EL (cell line): ENCODE results near the gene TPM3.
"Not testable (repeated sequence)": the region's sequence is repeated elsewhere in the genome, so short reads cannot be mapped to it uniquely, and the experiment has no call there.

Experiments
- DNase-seq: peaks from one replicate; pipeline ENCODE4 v3.0.0-alpha.2; 2016

The TPM3 gene

DNA sequence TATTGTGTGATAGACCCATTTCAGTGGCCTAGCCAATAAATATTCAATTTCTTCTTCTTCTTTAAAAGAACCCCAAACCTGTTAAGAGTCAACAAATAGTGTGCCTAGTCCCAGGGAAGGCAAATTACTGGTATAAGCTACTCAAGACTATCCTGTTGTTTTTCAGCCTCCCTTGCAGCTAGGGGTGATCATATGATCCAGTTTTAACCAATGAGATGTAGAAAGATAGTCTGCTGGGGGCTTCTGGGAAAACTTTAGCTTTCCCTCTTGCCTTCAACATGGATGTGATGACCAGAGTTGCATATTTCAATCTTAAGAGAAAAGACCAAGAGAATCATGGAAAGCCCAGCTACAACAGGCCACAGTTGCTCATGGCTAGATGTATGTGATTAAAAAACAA lies 32.3 kb downstream of the TPM3 start:
- DNase-seq = no peak

DNA sequence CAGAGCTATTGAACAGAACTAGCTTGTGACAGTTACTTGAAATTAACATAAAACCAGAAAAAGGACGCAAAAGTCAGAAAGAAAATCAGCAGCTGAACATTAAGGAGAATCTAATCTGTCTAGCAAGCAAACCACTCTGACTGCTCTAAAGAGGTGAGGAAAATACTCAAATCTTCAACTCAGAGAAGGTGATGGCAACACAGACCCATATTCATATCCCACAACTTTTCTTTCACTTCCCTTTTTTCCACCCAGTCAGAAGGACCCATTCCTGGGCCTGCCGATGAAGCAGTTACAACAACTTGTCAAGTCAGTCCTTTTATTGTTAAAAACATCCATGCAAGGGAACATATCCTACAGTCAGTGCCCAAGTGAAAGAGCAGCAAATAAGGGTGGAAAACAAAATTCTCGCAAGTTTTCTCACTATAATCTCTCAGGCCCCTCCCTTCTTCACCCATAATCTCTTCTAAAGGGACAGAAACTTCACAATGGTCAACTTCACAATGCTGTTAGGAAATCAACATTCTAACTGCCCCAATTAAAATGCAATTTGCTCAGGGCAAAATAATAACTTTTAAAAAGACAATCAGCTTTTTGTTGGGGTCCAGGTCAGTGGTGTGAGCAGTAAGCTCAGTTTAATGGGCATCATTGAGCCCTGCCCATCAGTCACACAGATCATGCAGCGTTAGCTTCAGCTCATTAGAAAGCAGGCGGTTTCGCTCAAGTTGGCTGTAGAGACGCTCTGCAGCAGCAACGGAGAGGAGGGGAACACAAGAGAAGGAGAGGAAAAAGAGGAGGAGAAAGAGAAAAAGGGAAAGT lies 33.4 kb downstream of the TPM3 start:
- no peak for DNase-seq

- DNase-seq = no peak
Measured at GRCh38 chr1:154157520-154158306, 34.2 kb downstream of the TPM3 start.

DNA sequence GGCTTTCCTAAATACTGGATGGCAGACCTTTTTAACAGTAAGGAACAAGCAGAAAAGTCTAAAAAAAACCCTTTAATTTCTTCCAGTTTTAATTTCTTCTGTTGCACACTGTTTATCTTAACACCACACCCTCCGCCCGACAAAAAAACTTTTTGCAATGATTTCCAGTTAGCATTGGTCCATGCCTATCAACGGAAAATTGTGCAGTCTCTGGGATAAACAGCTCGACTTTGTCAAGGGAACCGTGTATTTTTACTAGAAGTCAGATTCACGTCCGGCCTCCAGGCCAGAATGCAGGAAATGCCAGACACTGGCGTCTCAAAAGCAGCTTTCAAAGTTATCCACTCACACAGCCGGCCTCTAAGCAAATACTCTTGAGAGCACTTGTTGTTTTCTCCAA lies 36.6 kb downstream of the TPM3 start:
- no peak for DNase-seq

- no peak for DNase-seq
Measured at GRCh38 chr1:154154534-154155191, 37.2 kb downstream of the TPM3 start, which contains the start of gene NUP210L. Gene NUP210L (minus strand): TSS chr1:154155073.

DNA sequence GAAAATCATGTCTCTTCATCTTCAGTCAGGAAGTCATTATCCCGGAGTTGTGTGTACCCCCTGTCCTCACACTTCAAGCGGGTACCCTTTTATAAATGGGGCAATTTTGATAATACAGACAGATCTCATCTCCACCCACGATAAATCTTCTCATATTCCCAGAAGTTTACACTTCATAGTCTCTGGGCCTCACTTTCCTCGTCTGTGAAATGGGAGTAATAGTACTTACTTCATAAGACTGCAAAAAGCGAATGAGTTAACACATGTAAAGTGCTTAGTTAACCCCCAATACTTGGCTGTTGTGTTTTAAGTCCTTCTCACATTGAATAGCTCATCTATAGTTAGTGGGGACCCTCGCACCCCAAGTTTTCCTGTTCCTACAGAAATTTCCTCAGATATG lies 37.8 kb downstream of the TPM3 start:
- DNase-seq = no peak

GRCh38 chr1:154151311-154151710 lies 40.6 kb downstream of the TPM3 start:
- no peak for DNase-seq

- no peak for DNase-seq
Measured at GRCh38 chr1:154148807-154149206, 43.1 kb downstream of the TPM3 start.

GRCh38 chr1:154147505-154147904 lies 44.4 kb downstream of the TPM3 start:
- DNase-seq = not testable (repeated sequence)

- DNase-seq = no peak
Measured at GRCh38 chr1:154145986-154146385, 45.9 kb downstream of the TPM3 start.

GRCh38 chr1:154142358-154142757 lies 49.5 kb downstream of the TPM3 start:
- DNase-seq = no peak

DNA sequence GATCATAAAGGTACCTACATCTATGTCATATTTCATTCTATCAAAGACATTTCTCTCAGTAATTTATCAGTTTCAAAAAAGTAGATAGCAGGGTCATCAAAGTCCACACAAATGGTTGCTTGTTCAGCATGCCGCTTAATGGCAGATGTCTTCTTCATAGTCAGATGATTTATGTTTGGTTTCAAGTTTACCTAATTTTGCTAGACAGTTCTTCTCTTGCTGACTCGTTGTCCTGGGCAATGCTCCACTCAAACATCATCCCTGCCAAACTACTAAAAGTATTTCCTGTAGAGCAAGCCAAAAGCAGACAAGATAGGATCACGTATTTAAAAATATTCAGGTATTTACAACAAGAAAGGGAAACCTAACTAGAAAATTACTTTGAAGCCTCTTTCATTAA lies 50.7 kb downstream of the TPM3 start:
- no peak for DNase-seq

- no peak for DNase-seq
Measured at GRCh38 chr1:154137888-154138287, 54.0 kb downstream of the TPM3 start.

DNA sequence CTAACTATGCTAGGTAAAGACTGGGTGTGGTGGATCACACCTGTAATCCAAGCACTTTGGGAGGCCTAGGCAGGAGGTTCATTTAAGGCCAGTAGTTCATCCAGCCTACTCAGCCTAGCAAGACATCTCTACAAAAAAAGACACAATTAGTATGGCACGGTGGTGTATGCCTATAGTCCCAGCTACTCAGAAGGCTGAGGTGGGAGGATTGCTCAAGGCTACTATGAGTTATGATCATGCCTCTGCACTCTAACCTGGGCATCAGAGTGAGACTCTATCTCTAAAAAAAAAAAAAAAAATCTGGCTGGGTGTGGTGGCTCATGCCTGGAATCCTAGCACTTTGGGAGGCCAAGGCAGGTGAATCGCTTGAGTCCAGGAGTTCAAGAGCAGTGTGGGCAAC lies 58.6 kb downstream of the TPM3 start:
- no peak for DNase-seq

GRCh38 chr1:154129391-154129970 lies 62.4 kb downstream of the TPM3 start:
- peak; percentile 8 for DNase-seq

DNA sequence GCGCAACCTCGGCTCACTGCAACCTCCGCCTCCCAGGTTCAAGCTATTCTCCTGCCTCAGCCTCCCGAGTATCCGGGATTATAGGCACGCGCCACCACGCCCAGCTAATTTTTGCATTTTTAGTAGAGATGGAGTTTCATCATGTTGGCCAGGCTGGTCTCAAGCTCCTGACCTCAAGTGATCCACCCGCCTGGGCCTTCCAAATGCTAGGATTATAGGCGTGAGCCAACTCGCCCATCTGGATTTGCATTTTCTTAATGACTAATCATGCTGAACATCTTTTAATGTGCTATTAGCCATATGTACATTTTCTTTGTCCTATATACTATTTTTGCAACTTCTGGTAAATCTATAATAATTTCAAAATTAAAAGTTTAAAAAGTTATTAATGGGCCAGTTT lies 68.7 kb downstream of the TPM3 start:
- DNase-seq = not testable (repeated sequence)

GRCh38 chr1:154117642-154118041 lies 74.3 kb downstream of the TPM3 start:
- no peak for DNase-seq

DNA sequence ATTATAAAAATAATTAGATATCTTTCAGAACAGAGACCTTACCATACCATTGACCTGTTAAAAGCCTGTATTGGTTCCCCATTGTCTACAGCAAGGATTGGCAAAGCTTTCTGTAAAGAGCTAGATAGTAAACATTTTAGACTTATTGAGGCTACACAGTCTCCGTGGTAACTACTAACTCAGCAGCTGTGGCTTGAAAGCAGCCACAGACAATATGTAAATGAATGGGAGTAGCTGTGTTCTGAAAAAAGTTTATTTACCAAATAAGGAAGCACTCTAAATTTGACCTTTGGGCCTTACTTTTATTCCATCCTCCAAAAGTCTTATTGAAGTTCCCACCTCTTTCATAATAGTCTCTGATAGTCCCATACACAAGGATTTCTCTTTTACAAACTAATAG lies 76.7 kb downstream of the TPM3 start:
- no peak for DNase-seq
